Measurements from ENCODE around the gene GNG13.
"Not testable (repeated sequence)": the region's sequence is repeated elsewhere in the genome, so short reads cannot be mapped to it uniquely, and the experiment has no call there.

GNG13 gene

GRCh38 chr16:776824-777223, 23.7 kb downstream of the GNG13 start:
- no peak for DNase-seq

GRCh38 chr16:776298-776697, 24.2 kb downstream of the GNG13 start:
- DNase-seq = not testable (repeated sequence)

DNA sequence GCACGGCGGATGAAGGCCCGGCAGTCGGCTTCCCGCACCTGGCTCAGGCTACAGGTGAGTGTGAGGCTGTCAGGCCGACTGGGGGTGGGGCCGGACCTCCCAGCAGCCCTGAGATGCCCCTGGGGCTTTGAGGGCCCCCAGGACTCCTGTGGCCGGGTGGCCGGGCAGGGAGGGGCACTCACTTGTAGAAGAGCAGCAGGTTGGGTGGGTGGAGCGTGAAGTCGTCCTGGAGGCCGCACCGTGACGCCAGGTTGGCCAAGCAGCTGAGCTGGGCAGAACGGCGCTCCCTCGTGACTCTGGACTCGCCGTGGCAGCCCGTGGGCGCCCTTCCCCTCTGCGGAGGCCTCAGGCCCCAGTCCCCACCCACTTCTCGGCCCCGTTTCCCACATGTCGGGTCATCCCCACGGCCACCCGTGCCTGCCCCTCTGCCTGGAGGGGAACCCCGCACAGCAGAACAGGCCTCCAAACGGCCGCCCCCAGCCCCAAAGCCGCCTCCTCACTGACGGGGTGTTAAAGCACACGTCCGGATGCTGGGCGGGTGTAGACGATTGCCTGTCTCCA, 25.2 kb downstream of the GNG13 start:
- no peak for DNase-seq

DNA sequence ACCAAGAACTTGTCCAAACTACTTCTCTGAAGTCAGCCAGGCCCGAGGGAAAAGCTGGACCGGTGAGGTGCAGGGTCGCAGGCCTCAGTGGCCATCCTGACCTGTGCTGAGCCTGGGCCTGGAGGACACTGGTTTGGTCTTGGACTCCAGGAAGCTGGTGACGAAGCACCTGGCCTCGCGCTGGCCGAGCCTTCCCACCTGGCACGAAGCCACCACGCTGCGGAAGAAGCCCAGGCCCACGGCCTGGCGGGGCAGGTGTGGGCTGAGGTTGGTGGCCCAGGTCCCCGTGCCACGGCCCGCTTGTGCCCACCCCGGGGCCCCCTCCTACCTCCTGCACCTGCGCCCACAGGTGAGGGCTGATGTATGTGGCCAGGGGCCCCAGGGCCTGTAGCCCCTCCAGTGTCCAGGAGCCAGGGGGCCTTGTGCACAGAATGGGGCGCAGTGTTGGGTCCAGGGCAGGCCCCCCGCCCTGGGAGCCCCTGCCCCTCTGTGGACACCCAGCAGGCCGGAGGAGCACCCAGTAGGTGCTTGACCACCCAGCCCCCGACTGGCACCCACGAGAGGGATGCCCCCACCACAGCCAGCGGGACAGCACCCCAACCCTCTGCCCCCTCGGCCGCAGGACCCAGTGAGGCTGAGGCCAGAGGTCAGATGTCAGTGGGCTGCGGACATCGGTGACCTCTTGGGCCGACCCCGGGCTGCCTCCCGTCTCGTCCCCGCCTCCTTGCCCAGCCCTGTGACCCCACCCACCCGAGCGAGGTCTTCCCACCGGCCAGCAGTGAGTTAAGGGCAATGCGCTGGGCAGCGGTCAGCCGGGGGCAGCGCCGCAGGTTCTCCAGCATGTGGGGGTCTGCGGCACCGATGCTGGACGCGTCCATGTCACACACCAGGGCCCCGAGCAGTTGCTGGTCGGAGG, 26.2 kb downstream of the GNG13 start:
- no peak for DNase-seq

- DNase-seq = no peak
These were observed 27.6 kb downstream of the GNG13 start for GRCh38 chr16:772959-773358.

- no peak for DNase-seq
These were observed 30.1 kb downstream of the GNG13 start for GRCh38 chr16:770411-770810.

DNA sequence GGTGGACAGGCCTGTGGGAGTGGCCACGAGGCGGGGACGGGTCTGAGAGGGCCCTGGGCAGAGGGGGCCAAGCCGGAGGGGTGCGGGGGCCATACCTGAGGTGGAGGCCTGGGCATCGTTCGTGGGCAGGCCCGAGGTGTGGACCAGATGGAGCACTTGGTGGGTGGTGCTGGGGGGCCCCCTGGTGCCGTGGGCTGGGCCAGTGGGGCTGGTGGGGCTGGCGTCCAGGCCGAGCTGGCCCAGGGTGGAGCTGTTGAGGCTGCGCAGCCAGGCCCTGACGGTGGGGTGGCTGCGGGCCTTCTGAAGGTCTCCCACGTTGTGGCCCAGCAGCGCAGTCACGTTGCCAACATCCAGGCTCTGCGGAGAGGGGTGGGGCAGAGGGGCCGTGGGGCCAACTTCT, 30.6 kb downstream of the GNG13 start:
- DNase-seq = no peak

GRCh38 chr16:769184-769784, 31.2 kb downstream of the GNG13 start:
- DNase-seq = no peak

- DNase-seq = no peak
These were observed 32.1 kb downstream of the GNG13 start for GRCh38 chr16:768428-768827.

DNA sequence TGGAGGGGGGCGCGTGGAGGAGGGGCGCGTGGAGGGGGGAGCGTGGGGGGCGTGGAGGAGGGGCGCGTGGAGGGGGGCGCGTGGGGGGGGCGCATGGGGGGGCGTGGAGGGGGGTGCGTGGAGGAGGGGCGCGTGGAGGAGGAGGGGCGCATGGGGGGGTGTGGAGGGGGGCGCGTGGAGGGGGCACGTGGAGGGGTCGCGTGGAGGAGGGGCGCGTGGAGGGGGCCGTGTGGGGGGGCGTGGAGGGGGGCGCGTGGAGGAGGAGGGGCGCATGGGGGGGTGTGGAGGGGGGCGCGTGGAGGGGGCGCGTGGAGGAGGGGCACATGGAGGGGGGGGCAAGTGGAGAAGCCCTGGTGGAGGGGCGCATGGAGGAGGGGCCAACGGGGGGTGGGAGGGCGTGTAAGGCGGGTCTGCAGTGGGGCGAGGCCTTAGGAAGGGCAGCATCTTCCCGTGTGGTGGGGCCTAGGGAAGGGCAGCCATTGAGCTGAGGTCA, 32.7 kb downstream of the GNG13 start:
- DNase-seq = no peak

GRCh38 chr16:766820-767640, 33.5 kb downstream of the GNG13 start:
- DNase-seq = no peak

- DNase-seq = no peak
These were observed 34.3 kb downstream of the GNG13 start for GRCh38 chr16:766008-766819.

DNA sequence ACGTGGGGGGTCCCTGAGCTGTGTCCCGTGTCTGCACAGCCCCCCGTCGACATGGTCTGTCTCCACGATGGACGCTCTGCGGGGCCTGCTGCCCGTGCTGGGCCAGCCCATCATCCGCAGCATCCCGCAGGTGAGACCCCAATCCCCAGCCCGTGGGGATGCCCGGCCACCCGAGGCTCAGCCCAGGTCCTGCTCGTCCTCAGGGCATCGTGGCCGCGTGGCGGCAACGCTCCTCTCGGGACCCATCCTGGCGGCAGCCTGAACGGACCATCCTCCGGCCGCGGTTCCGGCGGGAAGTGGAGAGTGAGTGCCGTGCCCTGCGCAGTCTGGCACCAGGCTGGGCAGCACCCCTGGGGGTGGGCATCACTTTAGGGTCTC, 35.1 kb downstream of the GNG13 start:
- DNase-seq = no peak

DNA sequence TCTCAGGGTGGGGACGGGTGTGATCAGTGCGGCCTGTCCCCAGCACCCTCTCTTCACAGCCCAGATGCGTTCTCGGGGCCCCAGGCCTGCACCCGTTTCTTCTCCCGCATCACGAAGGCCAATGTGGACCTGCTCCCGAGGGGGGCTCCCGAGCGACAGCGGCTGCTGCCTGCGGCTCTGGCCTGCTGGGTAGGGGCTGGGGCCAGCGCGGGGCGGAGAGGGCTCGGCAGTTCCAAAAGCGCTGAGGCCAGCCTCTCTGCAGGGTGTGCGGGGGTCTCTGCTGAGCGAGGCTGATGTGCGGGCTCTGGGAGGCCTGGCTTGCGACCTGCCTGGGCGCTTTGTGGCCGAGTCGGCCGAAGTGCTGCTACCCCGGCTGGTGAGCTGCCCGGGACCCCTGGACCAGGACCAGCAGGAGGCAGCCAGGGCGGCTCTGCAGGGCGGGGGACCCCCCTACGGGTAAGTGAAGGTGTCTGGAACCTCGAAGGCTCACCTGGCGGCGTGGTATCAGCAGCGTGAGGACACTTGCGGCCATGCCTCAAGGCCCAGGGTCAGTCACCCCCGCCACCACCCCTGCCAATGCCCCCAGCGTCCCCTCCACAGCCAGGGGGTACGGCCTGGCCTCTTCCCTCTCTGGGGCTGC, 35.6 kb downstream of the GNG13 start:
- no peak for DNase-seq

DNA sequence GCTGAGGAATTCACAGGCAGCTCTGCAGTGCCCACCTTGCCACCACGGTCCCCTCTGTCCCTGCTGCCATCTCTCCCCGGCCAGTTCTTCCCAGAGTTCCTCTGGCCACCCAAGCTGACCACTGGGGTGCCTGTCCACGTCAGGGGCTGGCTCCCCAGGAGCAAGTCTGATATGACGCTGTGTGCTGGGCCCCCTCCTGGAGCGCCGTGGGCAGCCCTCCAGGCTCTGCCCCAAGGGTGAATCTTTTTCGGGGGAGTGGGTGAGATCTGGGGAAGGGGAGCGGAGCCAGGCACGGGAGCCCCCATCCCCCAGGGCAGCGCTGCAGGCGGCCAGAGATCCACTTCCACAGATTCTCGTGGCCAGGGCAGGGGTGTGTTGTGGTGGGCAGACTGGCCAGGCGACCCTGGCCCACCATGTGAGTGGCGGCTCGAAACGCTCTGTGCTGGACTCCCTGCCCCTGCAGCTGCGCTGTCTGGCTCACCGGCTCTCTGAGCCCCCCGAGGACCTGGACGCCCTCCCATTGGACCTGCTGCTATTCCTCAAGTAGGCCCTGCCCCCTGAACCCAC, 36.3 kb downstream of the GNG13 start:
- DNase-seq = no peak

- DNase-seq = no peak
These were observed 37.0 kb downstream of the GNG13 start for GRCh38 chr16:763369-764183.

DNA sequence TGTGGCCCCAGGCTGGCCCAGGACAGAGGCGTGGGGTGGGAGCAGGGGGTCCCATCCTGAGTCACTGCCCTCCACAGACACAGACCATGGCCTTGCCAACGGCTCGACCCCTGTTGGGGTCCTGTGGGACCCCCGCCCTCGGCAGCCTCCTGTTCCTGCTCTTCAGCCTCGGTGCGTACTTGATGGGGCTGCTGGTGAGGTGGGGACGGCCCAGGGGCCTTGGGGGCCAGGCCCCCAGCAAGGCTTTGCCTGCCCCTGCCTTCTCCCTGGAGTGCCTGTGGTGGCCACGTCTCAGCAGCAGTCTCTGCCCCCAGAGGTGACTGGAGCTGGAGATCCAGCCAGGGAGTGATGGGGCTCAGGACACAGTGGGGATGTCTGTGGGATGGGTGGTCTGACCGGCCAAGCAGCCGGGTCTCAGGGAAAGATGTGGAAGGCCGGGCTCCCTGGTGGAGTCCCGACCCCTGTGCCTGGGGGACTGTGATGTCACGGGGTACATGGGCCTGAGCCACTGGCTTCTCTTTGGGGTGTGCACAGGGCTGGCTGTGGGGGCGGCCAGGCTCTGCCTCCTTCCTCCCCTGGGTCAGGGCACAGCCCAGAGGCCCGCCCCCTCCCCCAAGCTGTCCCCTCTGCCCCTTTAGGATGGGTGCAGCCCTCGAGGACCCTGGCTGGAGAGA, 37.8 kb downstream of the GNG13 start:
- no peak for DNase-seq

DNA sequence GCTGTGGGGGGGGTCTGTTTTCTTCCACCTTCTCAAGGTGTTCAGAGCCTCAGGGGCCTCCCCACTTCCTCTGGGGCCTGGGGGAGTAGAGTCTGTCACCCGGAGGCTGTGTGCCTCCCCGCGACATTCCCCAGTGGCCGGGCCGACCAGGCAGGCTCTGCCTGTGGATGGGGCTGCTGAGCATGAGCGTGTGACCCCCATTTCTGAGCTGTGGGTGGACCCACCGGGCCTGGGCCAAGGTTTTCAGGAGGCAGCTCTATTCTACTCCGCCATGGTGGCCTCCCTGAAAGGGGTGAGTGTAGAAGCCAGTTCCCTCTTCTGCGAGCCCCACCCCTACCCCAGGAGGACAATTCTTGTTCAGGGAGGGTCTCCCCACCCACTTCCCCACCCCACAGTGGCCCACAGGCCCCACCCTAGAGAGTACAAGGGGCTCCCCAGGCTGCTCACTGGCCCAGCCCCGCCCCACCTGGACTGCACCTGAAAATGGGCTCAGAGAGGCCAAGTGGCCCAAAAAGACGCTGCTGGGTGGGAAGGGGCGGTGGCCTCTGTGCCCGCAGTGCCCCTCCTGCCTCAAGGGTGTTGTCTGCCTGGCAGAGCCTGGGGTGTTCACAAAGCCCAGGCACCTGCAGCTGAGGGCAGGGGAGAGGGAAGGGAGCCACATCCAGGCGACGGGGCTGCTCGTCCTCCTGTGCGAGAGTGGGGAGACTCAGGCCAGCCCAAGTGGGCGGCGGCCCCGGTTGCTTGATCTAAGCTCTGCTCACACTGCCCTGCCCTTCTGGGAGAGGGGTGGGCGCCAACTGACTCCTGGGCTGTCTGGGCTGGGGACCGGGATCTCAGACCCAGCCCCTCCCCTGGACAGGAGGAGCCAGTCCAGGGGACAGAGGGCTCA, 38.7 kb downstream of the GNG13 start:
- DNase-seq = no peak

Data from NCI-H774 (cell line).